ENCODE measurements around the gene XPO1.
"Not testable (repeated sequence)": the region's sequence is repeated elsewhere in the genome, so short reads cannot be mapped to it uniquely, and the experiment has no call there.

Gene XPO1

GRCh38 chr2:61465045-61465444, 73.1 kb downstream of the XPO1 start:
- no peak for DNase-seq (ENCODE audit: low spot score)

- no peak for DNase-seq (ENCODE audit: low spot score)
Measured at GRCh38 chr2:61463769-61464475, 74.2 kb downstream of the XPO1 start.

- DNase-seq (ENCODE audit: low spot score) = no peak
Measured at GRCh38 chr2:61461404-61461803, 76.8 kb downstream of the XPO1 start.

- DNase-seq (ENCODE audit: low spot score) = peak; percentile 78
Measured at GRCh38 chr2:61460163-61460562, 78.0 kb downstream of the XPO1 start.

- no peak for DNase-seq (ENCODE audit: low spot score)
Measured at GRCh38 chr2:61456746-61457420, 81.3 kb downstream of the XPO1 start.

- DNase-seq (ENCODE audit: low spot score) = no peak
Measured at GRCh38 chr2:61456070-61456745, 81.9 kb downstream of the XPO1 start.

- not testable (repeated sequence) for DNase-seq (ENCODE audit: low spot score)
Measured at GRCh38 chr2:61454972-61455371, 83.2 kb downstream of the XPO1 start.

GRCh38 chr2:61454383-61454782, 83.8 kb downstream of the XPO1 start:
- DNase-seq (ENCODE audit: low spot score) = no peak

GRCh38 chr2:61452392-61452791, 85.8 kb downstream of the XPO1 start:
- DNase-seq (ENCODE audit: low spot score) = no peak

GRCh38 chr2:61451178-61451577, 87.0 kb downstream of the XPO1 start:
- DNase-seq (ENCODE audit: low spot score) = no peak

GRCh38 chr2:61450144-61450543, 88.0 kb downstream of the XPO1 start:
- no peak for DNase-seq (ENCODE audit: low spot score)

- DNase-seq (ENCODE audit: low spot score) = no peak
Measured at GRCh38 chr2:61448229-61448628, 89.9 kb downstream of the XPO1 start.

- not testable (repeated sequence) for DNase-seq (ENCODE audit: low spot score)
Measured at GRCh38 chr2:61446971-61447370, 91.2 kb downstream of the XPO1 start.

- no peak for DNase-seq (ENCODE audit: low spot score)
Measured at GRCh38 chr2:61443342-61444041, 94.7 kb downstream of the XPO1 start.

GRCh38 chr2:61439241-61440002, 98.7 kb downstream of the XPO1 start:
- DNase-seq (ENCODE audit: low spot score) = no peak

GRCh38 chr2:61438670-61439069, 99.5 kb downstream of the XPO1 start:
- DNase-seq (ENCODE audit: low spot score) = no peak

GRCh38 chr2:61437170-61437569, 101.0 kb downstream of the XPO1 start:
- DNase-seq (ENCODE audit: low spot score) = no peak

GRCh38 chr2:61436092-61436491, 102.1 kb downstream of the XPO1 start:
- no peak for DNase-seq (ENCODE audit: low spot score)

GRCh38 chr2:61435291-61435690, 102.9 kb downstream of the XPO1 start:
- no peak for DNase-seq (ENCODE audit: low spot score)

GRCh38 chr2:61434314-61434713, 103.8 kb downstream of the XPO1 start:
- no peak for DNase-seq (ENCODE audit: low spot score)

GRCh38 chr2:61433606-61434005, 104.5 kb downstream of the XPO1 start:
- DNase-seq (ENCODE audit: low spot score) = no peak

GRCh38 chr2:61432990-61433389, 105.2 kb downstream of the XPO1 start:
- DNase-seq (ENCODE audit: low spot score) = no peak

Data from COLO829 (cell line).